Osteoblast (primary cell): Measurements from ENCODE around the gene AMPH. TPM values are rescaled to one million over a fixed set of nuclear protein-coding genes. Genes with fewer than 3 reads are reported as not detected.

Experiments used
- DNase-seq: peaks from one replicate; pipeline ENCODE4 v3.0.0; 2011; ENCODE audit warnings: low spot score, mixed read lengths; ENCODE audit not compliant: insufficient read length; ENCODE audit errors: missing footprints
- H2AFZ ChIP-seq: 2 replicates; pipeline ENCODE4 v1.6.0; 2011; ENCODE audit warnings: mild to moderate bottlenecking, low read length
- H3K27ac ChIP-seq: 2 replicates; pipeline ENCODE4 v1.5.1; 2011; ENCODE audit warnings: mild to moderate bottlenecking, low read depth, low read length, moderate library complexity
- H3K27me3 ChIP-seq: 2 replicates; pipeline ENCODE4 v1.6.0; 2012; ENCODE audit warnings: mild to moderate bottlenecking, control low read depth, inconsistent platforms, low read length, moderate library complexity; ENCODE audit not compliant: insufficient read depth
- H3K36me3 ChIP-seq: 2 replicates; pipeline ENCODE4 v1.5.1; 2011; ENCODE audit warnings: mild to moderate bottlenecking, low read length, control low read depth, moderate library complexity; ENCODE audit not compliant: insufficient read depth
- H3K4me1 ChIP-seq: 2 replicates; pipeline ENCODE4 v1.5.1; 2011; ENCODE audit warnings: mild to moderate bottlenecking, low read length, control low read depth, moderate library complexity; ENCODE audit not compliant: insufficient read depth
- H3K4me2 ChIP-seq: 2 replicates; pipeline ENCODE4 v1.6.0; 2011; ENCODE audit warnings: mild to moderate bottlenecking, low read length; ENCODE audit not compliant: insufficient read depth
- H3K4me3 ChIP-seq: fragments of 200-600 bp; sonication (generic); 3 replicates; pipeline ENCODE4 v1.5.1; 2012; ENCODE audit warnings: mild to moderate bottlenecking, low read length, inconsistent platforms; ENCODE audit not compliant: insufficient read depth
- H3K79me2 ChIP-seq: 2 replicates; pipeline ENCODE4 v1.6.0; 2012; ENCODE audit warnings: mild to moderate bottlenecking, low read length, control low read depth, inconsistent platforms; ENCODE audit not compliant: insufficient read depth
- H3K9me3 ChIP-seq: 2 replicates; pipeline ENCODE4 v1.5.1; 2011; ENCODE audit warnings: low read depth, low read length, control low read depth
- H4K20me1 ChIP-seq: 2 replicates; pipeline ENCODE4 v1.6.0; 2012; ENCODE audit warnings: mild to moderate bottlenecking, low read length, control low read depth; ENCODE audit not compliant: insufficient read depth
- total RNA-seq: library from RNA; depleted of rRNA; stranded (reverse); fragments of >200 nt; gene quantifications from 2 replicates; pipeline ENCODE4 v1.2.3, GENCODE V29; 2012
- TF ChIP-seq, protein P1 (sequence below): IDR thresholded peaks from 2 replicates; pipeline ENCODE4 v1.5.1; 2011; ENCODE audit warnings: mild to moderate bottlenecking, low read depth, low read length, moderate library complexity; ENCODE audit errors: extremely low read depth

Gene AMPH
- total RNA-seq, 1 donor: 1.1 TPM

DNA sequence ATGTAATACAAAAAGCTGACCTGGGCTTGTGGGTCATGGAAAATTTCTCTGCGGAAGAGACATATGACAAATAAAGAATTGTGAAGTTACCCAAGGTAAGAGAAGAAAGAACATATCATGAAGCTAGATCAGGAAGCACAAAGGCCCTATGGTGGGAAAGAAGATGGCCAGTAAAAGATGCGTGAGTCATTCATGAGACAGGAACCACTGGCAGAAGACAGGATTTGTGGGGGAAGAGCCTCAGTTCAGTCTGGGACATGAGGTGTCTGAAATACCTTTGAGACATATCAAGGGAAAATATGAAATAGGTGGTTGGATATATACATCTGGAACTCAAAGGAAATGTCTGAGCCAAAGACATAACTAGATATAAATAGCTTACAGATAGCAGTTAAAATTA lies 27.7 kb upstream of the AMPH start:
- H3K4me1 ChIP-seq: no peaks in the 10 kb centered on the region
- TF ChIP-seq, protein P1, sequence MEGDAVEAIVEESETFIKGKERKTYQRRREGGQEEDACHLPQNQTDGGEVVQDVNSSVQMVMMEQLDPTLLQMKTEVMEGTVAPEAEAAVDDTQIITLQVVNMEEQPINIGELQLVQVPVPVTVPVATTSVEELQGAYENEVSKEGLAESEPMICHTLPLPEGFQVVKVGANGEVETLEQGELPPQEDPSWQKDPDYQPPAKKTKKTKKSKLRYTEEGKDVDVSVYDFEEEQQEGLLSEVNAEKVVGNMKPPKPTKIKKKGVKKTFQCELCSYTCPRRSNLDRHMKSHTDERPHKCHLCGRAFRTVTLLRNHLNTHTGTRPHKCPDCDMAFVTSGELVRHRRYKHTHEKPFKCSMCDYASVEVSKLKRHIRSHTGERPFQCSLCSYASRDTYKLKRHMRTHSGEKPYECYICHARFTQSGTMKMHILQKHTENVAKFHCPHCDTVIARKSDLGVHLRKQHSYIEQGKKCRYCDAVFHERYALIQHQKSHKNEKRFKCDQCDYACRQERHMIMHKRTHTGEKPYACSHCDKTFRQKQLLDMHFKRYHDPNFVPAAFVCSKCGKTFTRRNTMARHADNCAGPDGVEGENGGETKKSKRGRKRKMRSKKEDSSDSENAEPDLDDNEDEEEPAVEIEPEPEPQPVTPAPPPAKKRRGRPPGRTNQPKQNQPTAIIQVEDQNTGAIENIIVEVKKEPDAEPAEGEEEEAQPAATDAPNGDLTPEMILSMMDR: no peak
- H3K4me2 ChIP-seq: no peak overlapping the region
- no peak overlapping the region for H3K4me3 ChIP-seq
- H3K27ac ChIP-seq: no peak overlapping the region
- no peaks in the 10 kb centered on the region for H4K20me1 ChIP-seq
- H3K36me3 ChIP-seq: no peaks in the 10 kb centered on the region
- no peaks in the 10 kb centered on the region for H3K27me3 ChIP-seq
- H3K9me3 ChIP-seq: no peaks in the 10 kb centered on the region
- H3K79me2 ChIP-seq: no peaks in the 10 kb centered on the region
- no peak overlapping the region for H2AFZ ChIP-seq
- no peak for DNase-seq

DNA sequence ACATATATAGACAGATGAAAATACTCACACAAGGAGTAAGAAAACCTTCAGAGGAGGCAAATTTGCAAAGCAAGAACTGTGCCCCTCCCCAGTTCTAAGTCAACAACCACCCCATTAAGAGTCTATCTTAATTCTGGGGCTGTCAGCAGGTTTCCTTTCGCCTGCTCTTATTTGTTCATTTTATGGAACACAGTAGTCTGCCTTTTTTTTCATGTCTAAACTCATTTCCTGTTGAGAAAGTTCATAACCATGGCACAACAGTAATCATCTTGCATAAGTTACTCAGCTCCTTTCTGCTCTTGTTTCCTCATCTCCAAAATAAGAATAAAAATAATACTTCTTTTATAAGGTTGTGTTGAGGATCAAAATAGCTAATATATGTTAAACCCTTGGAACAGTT lies 25.8 kb upstream of the AMPH start:
- no peak overlapping the region for H3K4me2 ChIP-seq
- no peaks in the 10 kb centered on the region for H4K20me1 ChIP-seq
- no peak overlapping the region for H3K4me3 ChIP-seq
- no peaks in the 10 kb centered on the region for H3K4me1 ChIP-seq
- DNase-seq: no peak
- H3K36me3 ChIP-seq: no peaks in the 10 kb centered on the region
- no peaks in the 10 kb centered on the region for H3K9me3 ChIP-seq
- H3K27me3 ChIP-seq: no peaks in the 10 kb centered on the region
- no peak overlapping the region for H3K27ac ChIP-seq
- no peaks in the 10 kb centered on the region for H3K79me2 ChIP-seq
- TF ChIP-seq, protein P1: no peak
- H2AFZ ChIP-seq: no peak overlapping the region

DNA sequence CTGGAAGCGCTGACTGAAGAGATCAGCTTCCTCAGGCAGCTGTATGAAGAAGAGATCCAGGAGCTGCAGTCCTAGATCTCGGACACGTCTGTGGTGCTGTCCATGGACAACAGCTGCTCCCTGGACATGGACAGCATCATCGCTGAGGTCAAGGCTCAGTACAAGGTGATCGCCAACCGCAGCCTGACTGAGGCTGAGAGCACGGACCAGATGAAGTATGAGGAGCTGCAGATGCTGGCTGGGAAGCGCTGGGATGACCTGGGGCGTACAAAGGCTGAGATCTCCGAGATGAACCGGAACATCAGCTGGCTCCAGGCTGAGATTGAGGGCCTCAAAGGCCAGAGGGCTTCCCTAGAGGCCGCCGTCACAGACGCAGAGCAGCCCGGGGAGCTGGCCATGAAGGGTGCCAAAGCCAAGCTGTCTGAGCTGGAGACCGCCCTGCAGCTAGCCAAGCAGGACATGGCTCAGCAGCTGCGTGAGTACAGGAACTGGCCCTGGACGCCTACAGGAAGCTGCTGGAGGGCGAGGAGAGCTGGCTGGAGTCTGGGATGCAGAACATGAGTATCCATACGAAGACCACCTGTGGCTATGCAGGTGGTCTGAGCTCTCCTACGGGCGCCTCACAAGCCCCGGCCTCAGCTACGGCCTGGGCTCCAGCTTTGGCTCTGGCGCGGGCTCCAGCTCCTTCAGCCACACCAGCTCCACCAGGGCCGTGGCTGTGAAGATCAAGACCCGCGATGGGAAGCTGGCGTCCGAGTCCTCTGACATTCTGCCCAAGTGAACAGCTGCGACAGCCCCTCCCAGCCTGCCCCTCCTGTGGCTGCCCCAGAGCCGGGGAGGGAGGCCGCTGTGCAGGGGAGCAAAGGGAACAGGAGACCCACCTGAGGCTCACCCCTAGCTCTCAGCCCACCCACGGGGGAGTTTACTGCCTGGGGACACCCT lies 24.9 kb upstream of the AMPH start:
- Histone ChIP-seq H3K27ac (no peak overlapping the region), H3K79me2 (no peaks in the 10 kb centered on the region), H3K4me3 (no peak overlapping the region), H3K9me3 (no peaks in the 10 kb centered on the region), H3K27me3 (no peaks in the 10 kb centered on the region), H4K20me1 (no peaks in the 10 kb centered on the region), H2AFZ (no peak overlapping the region), H3K4me1 (no peaks in the 10 kb centered on the region), H3K36me3 (no peaks in the 10 kb centered on the region), H3K4me2 (no peak overlapping the region)
- no peak for DNase-seq
- TF ChIP-seq, protein P1: no peak

DNA sequence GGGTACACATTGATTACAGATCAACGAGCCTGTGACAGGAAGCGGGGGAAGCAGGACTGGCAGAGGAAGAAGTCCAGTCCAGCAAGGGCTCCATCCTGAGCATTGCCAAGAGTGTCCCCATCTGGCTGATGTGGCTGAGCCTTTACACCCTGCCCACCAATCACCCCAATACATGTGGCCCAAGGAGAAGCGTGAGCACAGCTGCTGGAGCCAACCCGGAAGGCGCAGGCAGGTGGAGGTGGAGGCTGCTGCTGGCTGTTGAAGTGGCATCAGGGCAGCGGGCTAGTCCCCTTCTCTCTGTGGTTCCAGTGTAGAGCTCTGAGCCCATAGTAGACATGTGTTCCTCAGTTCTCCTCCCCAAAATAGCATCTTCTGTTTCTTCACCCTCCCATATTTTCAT lies 6.8 kb upstream of the AMPH start:
- Histone ChIP-seq H3K27ac (no peak overlapping the region), H4K20me1 (no peaks in the 10 kb centered on the region), H3K4me1 (no peaks in the 10 kb centered on the region), H2AFZ (no peak overlapping the region), H3K79me2 (no peaks in the 10 kb centered on the region), H3K4me3 (no peak overlapping the region), H3K36me3 (no peaks in the 10 kb centered on the region), H3K9me3 (no peaks in the 10 kb centered on the region), H3K27me3 (no peaks in the 10 kb centered on the region), H3K4me2 (no peak overlapping the region)
- TF ChIP-seq, protein P1: no peak
- DNase-seq: no peak
